ENCODE results near the gene SMAD1.

The SMAD1 gene

DNA sequence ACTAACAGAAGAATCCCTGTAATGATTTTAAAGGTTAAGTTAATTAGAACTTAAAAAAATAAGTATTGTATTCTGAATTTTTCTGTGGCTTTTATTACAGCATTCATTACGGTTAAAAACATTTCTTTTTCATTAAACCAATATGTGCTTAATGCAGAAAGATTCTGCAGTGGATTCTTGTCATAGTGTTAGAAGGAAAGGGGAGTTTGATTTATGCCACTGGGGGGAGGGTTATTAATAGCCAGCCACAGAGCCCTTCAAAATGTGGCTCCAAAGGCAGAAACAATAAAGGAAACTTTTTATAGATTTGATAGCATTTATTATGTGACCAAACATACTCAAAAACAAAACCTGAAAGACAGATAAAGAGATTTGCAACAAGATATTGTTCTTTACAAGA is 9.1 kb downstream of the SMAD1 start:
- Histone ChIP-seq H3K36me3 (ENCODE audit: low read depth) (no peaks in the 10 kb centered on the region; the same call in 1 of the 2 replicates), H3K9me3 (ENCODE audit: severe bottlenecking) (no peaks in the 10 kb centered on the region), H3K4me3 (ENCODE audit: severe bottlenecking) (no peak overlapping the region), H3K27ac (ENCODE audit: poor library complexity, severe bottlenecking) (no peak overlapping the region), H3K27me3 (ENCODE audit: insufficient read depth, poor library complexity, severe bottlenecking) (no peaks in the 10 kb centered on the region), H3K4me1 (ENCODE audit: insufficient read depth, poor library complexity, severe bottlenecking) (no peaks in the 10 kb centered on the region)
- ATAC-seq (ENCODE audit: low read depth), result no peak
- TF ChIP-seq CTCF (IDR thresholded peaks at IDR 0.05; ENCODE audit: poor library complexity, severe bottlenecking), result no peak
- DNase-seq (ENCODE audit: low spot score), result no peak

GRCh38 chr4:145492376-145492775 is 10.7 kb downstream of the SMAD1 start:
- ATAC-seq (ENCODE audit: low read depth) (no peak), DNase-seq (ENCODE audit: low spot score) (no peak)
- Histone ChIP-seq H3K4me3 (ENCODE audit: severe bottlenecking) (no peak overlapping the region), H3K27me3 (ENCODE audit: insufficient read depth, poor library complexity, severe bottlenecking) (no peaks in the 10 kb centered on the region), H3K4me1 (ENCODE audit: insufficient read depth, poor library complexity, severe bottlenecking) (no peaks in the 10 kb centered on the region), H3K9me3 (ENCODE audit: severe bottlenecking) (no peaks in the 10 kb centered on the region), H3K27ac (ENCODE audit: poor library complexity, severe bottlenecking) (no peak overlapping the region), H3K36me3 (ENCODE audit: low read depth) (no peaks in the 10 kb centered on the region)
- no peak for TF ChIP-seq CTCF (IDR thresholded peaks at IDR 0.05; ENCODE audit: poor library complexity, severe bottlenecking)

GRCh38 chr4:145493166-145493565 is 11.5 kb downstream of the SMAD1 start:
- no peaks in the 10 kb centered on the region for H3K4me1 ChIP-seq (ENCODE audit: insufficient read depth, poor library complexity, severe bottlenecking)
- H3K27ac ChIP-seq (ENCODE audit: poor library complexity, severe bottlenecking), result no peak overlapping the region
- no peaks in the 10 kb centered on the region for H3K27me3 ChIP-seq (ENCODE audit: insufficient read depth, poor library complexity, severe bottlenecking)

DNA sequence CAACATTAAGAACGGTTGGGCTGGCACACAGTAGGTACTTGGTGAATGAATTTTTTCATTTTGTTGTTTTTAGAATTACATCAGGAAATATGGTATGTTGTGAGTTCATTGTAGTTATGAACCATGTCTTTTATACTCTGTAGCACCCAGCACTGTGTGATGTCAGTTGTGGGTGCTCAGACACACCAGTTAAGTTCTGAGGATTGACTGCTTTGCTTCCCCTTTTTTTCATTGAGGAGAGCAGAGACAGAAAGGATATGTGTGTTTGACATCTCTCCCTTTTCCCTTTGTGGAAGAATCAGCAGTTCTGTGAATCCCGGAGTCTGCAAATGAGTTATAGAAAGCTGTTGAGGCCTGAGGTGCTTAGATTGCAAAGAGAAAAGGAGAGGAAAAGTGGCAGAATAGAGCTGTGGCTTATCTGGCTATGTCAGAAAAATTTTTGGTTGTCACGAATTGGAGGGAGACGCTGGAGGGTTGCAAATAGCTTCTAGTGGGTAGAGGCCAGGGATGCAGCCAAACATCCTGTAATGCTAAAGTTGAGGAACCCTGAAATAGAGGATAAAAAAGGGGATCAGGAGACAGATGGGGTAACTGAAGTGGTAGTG is 13.1 kb downstream of the SMAD1 start:
- no peaks in the 10 kb centered on the region for H3K9me3 ChIP-seq (ENCODE audit: severe bottlenecking)
- H3K27me3 ChIP-seq (ENCODE audit: insufficient read depth, poor library complexity, severe bottlenecking), result no peaks in the 10 kb centered on the region
- H3K4me3 ChIP-seq (ENCODE audit: severe bottlenecking), result no peak overlapping the region
- ATAC-seq (ENCODE audit: low read depth) (no peak), DNase-seq (ENCODE audit: low spot score) (no peak)
- no peak for TF ChIP-seq CTCF (IDR thresholded peaks at IDR 0.05; ENCODE audit: poor library complexity, severe bottlenecking)
- H3K27ac ChIP-seq (ENCODE audit: poor library complexity, severe bottlenecking), result no peak overlapping the region
- no peaks in the 10 kb centered on the region; the same call in 1 of the 2 replicates for H3K36me3 ChIP-seq (ENCODE audit: low read depth)
- H3K4me1 ChIP-seq (ENCODE audit: insufficient read depth, poor library complexity, severe bottlenecking), result no peaks in the 10 kb centered on the region

More at GRCh38 chr4:145493166-145493565, 11.5 kb downstream of the SMAD1 start:
- no peak for DNase-seq (ENCODE audit: low spot score)
- Histone ChIP-seq H3K36me3 (ENCODE audit: low read depth) (no peaks in the 10 kb centered on the region), H3K4me3 (ENCODE audit: severe bottlenecking) (no peak overlapping the region), H3K9me3 (ENCODE audit: severe bottlenecking) (no peaks in the 10 kb centered on the region)
- TF ChIP-seq CTCF (IDR thresholded peaks at IDR 0.05; ENCODE audit: poor library complexity, severe bottlenecking), result no peak
- no peak for ATAC-seq (ENCODE audit: low read depth)

GRCh38 chr4:145496292-145496691 is 14.6 kb downstream of the SMAD1 start:
- H3K27me3 ChIP-seq (ENCODE audit: insufficient read depth, poor library complexity, severe bottlenecking), result no peaks in the 10 kb centered on the region
- no peaks in the 10 kb centered on the region; the same call in 1 of the 2 replicates for H3K36me3 ChIP-seq (ENCODE audit: low read depth)
- H3K4me1 ChIP-seq (ENCODE audit: insufficient read depth, poor library complexity, severe bottlenecking), result no peaks in the 10 kb centered on the region
- H3K9me3 ChIP-seq (ENCODE audit: severe bottlenecking), result no peaks in the 10 kb centered on the region
- DNase-seq (ENCODE audit: low spot score) (no peak), ATAC-seq (ENCODE audit: low read depth) (no peak)
- H3K27ac ChIP-seq (ENCODE audit: poor library complexity, severe bottlenecking), result no peak overlapping the region
- no peak overlapping the region for H3K4me3 ChIP-seq (ENCODE audit: severe bottlenecking)
- TF ChIP-seq CTCF (IDR thresholded peaks at IDR 0.05; ENCODE audit: poor library complexity, severe bottlenecking), result no peak
